ENCODE results near the gene HIP1.
A peak's percentile ranks its signal among the peaks of the same experiment; 100 is the strongest.

- peak; percentile 37 for TF ChIP-seq CTCF (IDR thresholded peaks at IDR 0.05; ENCODE audit: insufficient read depth, low read length, poor library complexity, severe bottlenecking)
- no peak for TF ChIP-seq EZH2phosphoT487 (conservative IDR thresholded peaks at IDR 0.05; ENCODE audit: low read length)
Measured at GRCh38 chr7:75756991-75757676, 18.4 kb upstream of the HIP1 start.

All from SU-DHL-6 (cell line).